PC-9 (cell line): ENCODE results near the gene DRG2. TPM values are rescaled to one million over a fixed set of nuclear protein-coding genes. Genes with fewer than 3 reads are reported as not detected.

Experiments
- BruUV-seq: library from RNA; stranded (reverse); fragments of 400-500 nt; replicated peaks from 2 replicates; lab custom pipeline; 2021; lab: Mats Ljungman, UMichigan
- CTCF ChIA-PET: fragments of 300-600 bp; sonication (Branson Sonifier 250); formaldehyde crosslinking; loops from one replicate; lab custom pipeline; 2022; ENCODE audit warnings: antibody characterized with exemption; lab: Charles Lee
- POLR2A ChIA-PET: fragments of 300-600 bp; sonication (Branson Sonifier 250); formaldehyde crosslinking; loops from one replicate; lab custom pipeline; 2022; ENCODE audit warnings: antibody characterized with exemption; ENCODE audit not compliant: unreplicated experiment; lab: Charles Lee
- DNase-seq, 2 experiments: peaks; one replicate each; pipeline versions ENCODE4 v3.0.0 to v3.0.0-alpha.2; 2015 to 2022; ENCODE audit warnings: mixed read lengths in 1 of 2
- H2AFZ ChIP-seq: fragments of 200-600 bp; sonication (generic); 2 replicates; pipeline ENCODE4 v1.8.1; 2017; ENCODE audit warnings: antibody characterized with exemption
- H3F3A ChIP-seq: fragments of 200-600 bp; sonication (generic); 2 replicates; pipeline ENCODE4 v1.8.1; 2017; ENCODE audit warnings: antibody characterized with exemption, mild to moderate bottlenecking, low read depth; ENCODE audit not compliant: insufficient read depth
- H3K27ac ChIP-seq: fragments of 200-600 bp; sonication (generic); 2 replicates; pipeline ENCODE4 v1.6.1; 2016; ENCODE audit warnings: mixed run types
- H3K27me3 ChIP-seq: fragments of 200-600 bp; sonication (generic); 2 replicates; pipeline ENCODE4 v1.6.1; 2016; ENCODE audit warnings: low read depth, mixed run types; ENCODE audit not compliant: insufficient read depth
- H3K36me3 ChIP-seq: fragments of 200-600 bp; sonication (generic); 2 replicates; pipeline ENCODE4 v1.6.1; 2016; ENCODE audit warnings: low read depth, mixed run types
- H3K4me1 ChIP-seq: fragments of 200-600 bp; sonication (generic); replicated peaks from 2 replicates; pipeline ENCODE4 v1.6.1; 2016; ENCODE audit warnings: mixed run types; ENCODE audit not compliant: insufficient read depth
- H3K4me2 ChIP-seq: fragments of 200-600 bp; sonication (generic); 2 replicates; pipeline ENCODE4 v1.6.1; 2017; ENCODE audit warnings: mixed run types
- H3K4me3 ChIP-seq: fragments of 200-600 bp; sonication (generic); 2 replicates; pipeline ENCODE4 v1.6.1; 2016; ENCODE audit warnings: mixed run types
- H3K79me2 ChIP-seq: fragments of 200-600 bp; sonication (generic); 2 replicates; pipeline ENCODE4 v1.6.1; 2017; ENCODE audit warnings: low read depth, mixed run types
- H3K9me2 ChIP-seq: fragments of 200-600 bp; sonication (generic); 2 replicates; pipeline ENCODE4 v1.8.1; 2017; ENCODE audit warnings: mild to moderate bottlenecking; ENCODE audit not compliant: insufficient read depth
- H3K9me3 ChIP-seq: fragments of 200-600 bp; sonication (generic); 2 replicates; pipeline ENCODE4 v1.8.1; 2016; ENCODE audit warnings: low read depth; ENCODE audit not compliant: insufficient read depth
- H4K20me1 ChIP-seq: fragments of 200-600 bp; sonication (generic); 2 replicates; pipeline ENCODE4 v1.8.1; 2017; ENCODE audit not compliant: insufficient read depth
- CTCF ChIP-seq: fragments of 200-600 bp; sonication (generic); conservative IDR thresholded peaks from 2 replicates; pipeline ENCODE4 v1.6.1; 2017; ENCODE audit warnings: mixed run types, antibody characterized with exemption, mild to moderate bottlenecking, moderate library complexity
- EZH2 ChIP-seq: fragments of 200-600 bp; sonication (generic); IDR thresholded peaks from 2 replicates; pipeline ENCODE4 v1.8.0; 2017; ENCODE audit warnings: antibody characterized with exemption, low read depth
- intact Hi-C: fragments of 100-400 bp; cut with micrococcal nuclease; formaldehyde crosslinking; loops from one replicate; pipeline ENCODE4 v1.10.0; 2022; ENCODE audit not compliant: unreplicated experiment
- total RNA-seq: library from RNA; stranded (reverse); gene quantifications from 2 replicates; pipeline ENCODE4 v1.2.3, GENCODE V29; 2021

The DRG2 gene
- total RNA-seq, 1 experiment from 2014 or later: 66.9 TPM

DNA sequence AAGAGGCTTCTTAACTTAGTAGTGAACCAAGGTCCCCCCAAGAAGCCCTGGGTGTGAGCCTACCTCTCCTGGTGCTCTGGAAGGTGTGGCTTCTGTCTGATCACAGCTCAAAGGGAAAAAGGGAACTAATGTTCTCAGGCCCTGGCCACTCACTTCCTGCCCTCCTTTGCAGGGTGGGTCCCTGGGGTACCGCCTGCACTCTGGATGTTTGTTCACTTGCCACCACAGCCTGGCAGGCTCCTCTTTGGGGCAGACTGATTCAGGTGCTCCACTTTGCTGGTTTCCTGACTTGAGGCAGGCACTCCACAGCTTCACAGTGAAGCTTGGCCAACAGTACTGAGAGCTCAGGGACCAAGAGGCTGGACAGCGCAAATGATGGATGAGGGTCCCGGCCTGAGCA, 14.9 kb downstream of the DRG2 start:
- Histone ChIP-seq H3K36me3 (peaks cover 7% of the 10 kb centered on the region), H3K27ac (no peak overlapping the region), H4K20me1 (peaks cover 7% of the 10 kb centered on the region), H3K9me3 (no peaks in the 10 kb centered on the region), H3K9me2 (no peaks in the 10 kb centered on the region), H3K4me1 (no peaks in the 10 kb centered on the region), H3F3A (no peaks in the 10 kb centered on the region), H2AFZ (no peak overlapping the region), H3K4me3 (no peak overlapping the region), H3K4me2 (no peak overlapping the region), H3K79me2 (no peaks in the 10 kb centered on the region), H3K27me3 (no peaks in the 10 kb centered on the region)
- TF ChIP-seq EZH2 (no peak), CTCF (no peak)
- intact Hi-C loops: no loop called here
- ChIA-PET POLR2A (no interaction called here), CTCF (no interaction called here)
- no peak for DNase-seq
- no TSS peak for BruUV-seq

- Histone ChIP-seq H4K20me1 (peaks cover 7% of the 10 kb centered on the region), H3K27ac (no peak overlapping the region), H3F3A (no peaks in the 10 kb centered on the region; the same call in 1 of the 2 replicates), H2AFZ (no peak overlapping the region), H3K79me2 (no peaks in the 10 kb centered on the region), H3K4me1 (no peaks in the 10 kb centered on the region), H3K4me3 (no peak overlapping the region), H3K36me3 (no peaks in the 10 kb centered on the region; the same call in 1 of the 2 replicates), H3K4me2 (no peak overlapping the region), H3K9me3 (no peaks in the 10 kb centered on the region), H3K9me2 (no peaks in the 10 kb centered on the region), H3K27me3 (no peaks in the 10 kb centered on the region)
- ChIA-PET POLR2A (no interaction called here), CTCF (no interaction called here)
- intact Hi-C loops: no loop called here
- no TSS peak for BruUV-seq
- DNase-seq: no peak
- TF ChIP-seq CTCF (no peak), EZH2 (no peak)
Observed at GRCh38 chr17:18105027-18105426, 17.3 kb downstream of the DRG2 start.

- Histone ChIP-seq H3K36me3 (no peaks in the 10 kb centered on the region; the same call in 1 of the 2 replicates), H3F3A (no peaks in the 10 kb centered on the region; the same call in 1 of the 2 replicates), H3K27me3 (no peaks in the 10 kb centered on the region), H4K20me1 (peaks cover 7% of the 10 kb centered on the region), H2AFZ (no peak overlapping the region), H3K79me2 (no peaks in the 10 kb centered on the region), H3K4me3 (no peak overlapping the region), H3K4me1 (no peaks in the 10 kb centered on the region), H3K4me2 (no peak overlapping the region), H3K9me3 (no peaks in the 10 kb centered on the region), H3K9me2 (no peaks in the 10 kb centered on the region), H3K27ac (no peak overlapping the region)
- intact Hi-C loops: no loop called here
- ChIA-PET CTCF (no interaction called here), POLR2A (interaction anchor here (0.7 kb wide), 1 partner anchor 153 kb away, joined by 5 read pairs; the partner anchor contains the start of gene FLII)
- no peak for DNase-seq
- TF ChIP-seq CTCF (no peak), EZH2 (no peak)
- no TSS peak for BruUV-seq
Observed at GRCh38 chr17:18105595-18105994, 17.8 kb downstream of the DRG2 start.
